IPS-20b (cell line): ENCODE measurements around the gene C10orf90.

Experiments
- H3K27ac ChIP-seq: one replicate; pipeline ENCODE4 v1.5.1; 2013; ENCODE audit warnings: low read length
- H3K27me3 ChIP-seq: 2 replicates; pipeline ENCODE4 v1.6.1; 2013; ENCODE audit warnings: mild to moderate bottlenecking, low read length, inconsistent platforms; ENCODE audit not compliant: insufficient read depth
- H3K36me3 ChIP-seq: 2 replicates; pipeline ENCODE4 v1.6.1; 2013; ENCODE audit warnings: low read depth, mild to moderate bottlenecking, inconsistent platforms, low read length, moderate library complexity; ENCODE audit not compliant: insufficient read depth
- H3K4me1 ChIP-seq: 2 replicates; pipeline ENCODE4 v1.6.1; 2013; ENCODE audit warnings: mild to moderate bottlenecking, control low read depth, inconsistent platforms, low read length, moderate library complexity; ENCODE audit not compliant: insufficient read depth
- H3K4me3 ChIP-seq: 2 replicates; pipeline ENCODE4 v1.5.1; 2013; ENCODE audit warnings: mild to moderate bottlenecking, low read length, inconsistent platforms
- H3K9ac ChIP-seq: 2 replicates; pipeline ENCODE4 v1.6.1; 2013; ENCODE audit warnings: low read depth, mild to moderate bottlenecking, inconsistent platforms, low read length, moderate library complexity
- H3K9me3 ChIP-seq: 2 replicates; pipeline ENCODE4 v1.6.1; 2013; ENCODE audit warnings: mild to moderate bottlenecking, low read depth, low read length, inconsistent platforms; ENCODE audit not compliant: insufficient read depth

C10orf90 gene

GRCh38 chr10:126670895-126671261 lies 385 bp upstream of the C10orf90 start:
- H3K27me3 ChIP-seq = no peaks in the 10 kb centered on the region
- H3K9me3 ChIP-seq = no peaks in the 10 kb centered on the region
- H3K9ac ChIP-seq = no peak overlapping the region
- H3K4me3 ChIP-seq = no peak overlapping the region
- H3K27ac ChIP-seq = no peak overlapping the region
- no peaks in the 10 kb centered on the region for H3K36me3 ChIP-seq
- no peaks in the 10 kb centered on the region; the same call in 1 of the 2 replicates for H3K4me1 ChIP-seq

GRCh38 chr10:126669168-126669567 lies 1.3 kb downstream of the C10orf90 start:
- no peak overlapping the region for H3K4me3 ChIP-seq
- no peak overlapping the region for H3K27ac ChIP-seq
- H3K9ac ChIP-seq = no peak overlapping the region
- no peaks in the 10 kb centered on the region for H3K9me3 ChIP-seq
- H3K36me3 ChIP-seq = no peaks in the 10 kb centered on the region
- H3K27me3 ChIP-seq = no peaks in the 10 kb centered on the region
- H3K4me1 ChIP-seq = no peaks in the 10 kb centered on the region; the same call in 1 of the 2 replicates

- Histone ChIP-seq H3K36me3 (no peaks in the 10 kb centered on the region), H3K9me3 (no peaks in the 10 kb centered on the region), H3K9ac (no peak overlapping the region), H3K4me1 (no peaks in the 10 kb centered on the region; the same call in 1 of the 2 replicates), H3K27ac (no peak overlapping the region), H3K27me3 (no peaks in the 10 kb centered on the region), H3K4me3 (no peak overlapping the region)
Measured at GRCh38 chr10:126668505-126668904, 2.0 kb downstream of the C10orf90 start.

GRCh38 chr10:126667568-126667967 lies 2.9 kb downstream of the C10orf90 start:
- Histone ChIP-seq H3K27ac (no peak overlapping the region), H3K4me3 (no peak overlapping the region), H3K9me3 (no peaks in the 10 kb centered on the region), H3K4me1 (no peaks in the 10 kb centered on the region; the same call in 1 of the 2 replicates), H3K27me3 (no peaks in the 10 kb centered on the region), H3K9ac (no peak overlapping the region), H3K36me3 (no peaks in the 10 kb centered on the region)

- no peak overlapping the region for H3K9ac ChIP-seq
- no peaks in the 10 kb centered on the region for H3K36me3 ChIP-seq
- no peak overlapping the region for H3K27ac ChIP-seq
- H3K4me1 ChIP-seq = no peaks in the 10 kb centered on the region
- H3K9me3 ChIP-seq = no peaks in the 10 kb centered on the region
- H3K27me3 ChIP-seq = no peaks in the 10 kb centered on the region
- no peak overlapping the region for H3K4me3 ChIP-seq
Measured at GRCh38 chr10:126665207-126665606, 5.3 kb downstream of the C10orf90 start.

GRCh38 chr10:126663880-126664279 lies 6.6 kb downstream of the C10orf90 start:
- no peaks in the 10 kb centered on the region for H3K27me3 ChIP-seq
- no peaks in the 10 kb centered on the region for H3K36me3 ChIP-seq
- H3K4me3 ChIP-seq = no peak overlapping the region
- no peak overlapping the region for H3K9ac ChIP-seq
- H3K27ac ChIP-seq = no peak overlapping the region
- no peaks in the 10 kb centered on the region for H3K9me3 ChIP-seq
- no peaks in the 10 kb centered on the region for H3K4me1 ChIP-seq

GRCh38 chr10:126663328-126663727 lies 7.2 kb downstream of the C10orf90 start:
- Histone ChIP-seq H3K36me3 (no peaks in the 10 kb centered on the region), H3K9ac (no peak overlapping the region), H3K4me3 (no peak overlapping the region), H3K27me3 (no peaks in the 10 kb centered on the region), H3K9me3 (no peaks in the 10 kb centered on the region), H3K27ac (no peak overlapping the region), H3K4me1 (no peaks in the 10 kb centered on the region)

- Histone ChIP-seq H3K9me3 (no peaks in the 10 kb centered on the region), H3K27me3 (no peaks in the 10 kb centered on the region), H3K4me1 (no peaks in the 10 kb centered on the region), H3K36me3 (no peaks in the 10 kb centered on the region), H3K27ac (no peak overlapping the region), H3K4me3 (no peak overlapping the region), H3K9ac (no peak overlapping the region)
Measured at GRCh38 chr10:126661841-126662515, 8.5 kb downstream of the C10orf90 start.

- no peak overlapping the region for H3K9ac ChIP-seq
- no peaks in the 10 kb centered on the region for H3K27me3 ChIP-seq
- no peaks in the 10 kb centered on the region for H3K4me1 ChIP-seq
- H3K9me3 ChIP-seq = no peaks in the 10 kb centered on the region
- no peak overlapping the region for H3K4me3 ChIP-seq
- H3K36me3 ChIP-seq = no peaks in the 10 kb centered on the region
- H3K27ac ChIP-seq = no peak overlapping the region
Measured at GRCh38 chr10:126661356-126661755, 9.1 kb downstream of the C10orf90 start.

- Histone ChIP-seq H3K36me3 (no peaks in the 10 kb centered on the region), H3K4me3 (no peak overlapping the region), H3K27ac (no peak overlapping the region), H3K9me3 (no peaks in the 10 kb centered on the region), H3K4me1 (no peaks in the 10 kb centered on the region), H3K9ac (no peak overlapping the region), H3K27me3 (no peaks in the 10 kb centered on the region)
Measured at GRCh38 chr10:126659750-126660149, 10.7 kb downstream of the C10orf90 start.

- H3K4me1 ChIP-seq = no peaks in the 10 kb centered on the region
- H3K9me3 ChIP-seq = no peaks in the 10 kb centered on the region
- H3K4me3 ChIP-seq = no peak overlapping the region
- H3K9ac ChIP-seq = no peak overlapping the region
- H3K27me3 ChIP-seq = no peaks in the 10 kb centered on the region
- H3K27ac ChIP-seq = no peak overlapping the region
- H3K36me3 ChIP-seq = no peaks in the 10 kb centered on the region
Measured at GRCh38 chr10:126658928-126659327, 11.6 kb downstream of the C10orf90 start.

GRCh38 chr10:126654579-126654978 lies 15.9 kb downstream of the C10orf90 start:
- H3K36me3 ChIP-seq = no peaks in the 10 kb centered on the region
- H3K27me3 ChIP-seq = no peaks in the 10 kb centered on the region
- no peak overlapping the region for H3K27ac ChIP-seq
- no peak overlapping the region for H3K9ac ChIP-seq
- H3K4me1 ChIP-seq = 0 out of 2 replicates have a peak, but pooled peaks cover 3% of the 10 kb centered on the region
- H3K9me3 ChIP-seq = no peaks in the 10 kb centered on the region
- no peak overlapping the region for H3K4me3 ChIP-seq
